HepG2 (cell line): ENCODE measurements around the gene SP6. TPM values are rescaled to one million over a fixed set of nuclear protein-coding genes. Genes with fewer than 3 reads are reported as not detected.
A peak's percentile ranks its signal among the peaks of the same experiment; 100 is the strongest.

ENCODE experiments used
- FOSL2 ChIP-seq: sonication (generic); formaldehyde crosslinking; IDR thresholded peaks from 2 replicates; pipeline ENCODE4 v1.4.0; 2020; ENCODE audit warnings: missing genetic modification reagents
- FOXC1 ChIP-seq: sonication (generic); formaldehyde crosslinking; IDR thresholded peaks from 2 replicates; pipeline ENCODE4 v1.8.0; 2022; ENCODE audit warnings: mild to moderate bottlenecking, missing genetic modification reagents, borderline replicate concordance
- HDAC1 ChIP-seq: sonication (generic); formaldehyde crosslinking; IDR thresholded peaks from 2 replicates; pipeline ENCODE4 v1.5.1; 2020; ENCODE audit warnings: mild to moderate bottlenecking, missing genetic modification reagents
- HDAC2 ChIP-seq: sonication (generic); formaldehyde crosslinking; IDR thresholded peaks from 2 replicates; pipeline ENCODE4 v1.4.0; 2020; ENCODE audit warnings: missing genetic modification reagents
- KAT8 ChIP-seq: IDR thresholded peaks from 2 replicates; pipeline ENCODE4 v1.6.1; 2016; ENCODE audit warnings: missing genetic modification reagents, missing compliant biosample characterization
- KDM6A ChIP-seq: IDR thresholded peaks from 2 replicates; pipeline ENCODE4 v1.6.1; 2016; ENCODE audit warnings: low read depth
- MLXIP ChIP-seq: sonication (generic); formaldehyde crosslinking; IDR thresholded peaks from 2 replicates; pipeline ENCODE4 v1.9.0; 2021; ENCODE audit warnings: missing genetic modification reagents, borderline replicate concordance
- SAFB2 ChIP-seq: sonication (generic); formaldehyde crosslinking; IDR thresholded peaks from 2 replicates; pipeline ENCODE4 v1.5.1; 2020; ENCODE audit warnings: missing genetic modification reagents, low read depth, mild to moderate bottlenecking, borderline replicate concordance
- SRSF1 ChIP-seq: fragments of 200-400 bp; formaldehyde crosslinking; optimal IDR thresholded peaks from 2 replicates; pipeline ENCODE3; 2017; ENCODE audit warnings: mild to moderate bottlenecking, low read depth, low read length, moderate library complexity
- THAP8 ChIP-seq: sonication (generic); formaldehyde crosslinking; IDR thresholded peaks from 2 replicates; pipeline ENCODE4 v1.5.1; 2020; ENCODE audit warnings: missing genetic modification reagents, mild to moderate bottlenecking, borderline replicate concordance
- THRA ChIP-seq: sonication (generic); formaldehyde crosslinking; IDR thresholded peaks from 2 replicates; pipeline ENCODE4 v1.4.0; 2020; ENCODE audit warnings: missing genetic modification reagents, borderline replicate concordance
- TRAFD1 ChIP-seq: sonication (generic); formaldehyde crosslinking; IDR thresholded peaks from 2 replicates; pipeline ENCODE4 v1.5.1; 2020; ENCODE audit warnings: missing genetic modification reagents, mild to moderate bottlenecking, borderline replicate concordance
- ZNF205 ChIP-seq: IDR thresholded peaks from 2 replicates; pipeline ENCODE4 v1.6.1; 2018; ENCODE audit warnings: missing biosample characterization, missing genetic modification reagents
- ZNF326 ChIP-seq: sonication (generic); formaldehyde crosslinking; IDR thresholded peaks from 2 replicates; pipeline ENCODE4 v1.4.0; 2020; ENCODE audit warnings: missing genetic modification reagents, borderline replicate concordance
- ZNF331 ChIP-seq: sonication (generic); formaldehyde crosslinking; IDR thresholded peaks from 2 replicates; pipeline ENCODE4 v1.4.0; 2020; ENCODE audit warnings: missing genetic modification reagents
- ZNF501 ChIP-seq: sonication (generic); formaldehyde crosslinking; IDR thresholded peaks from 2 replicates; pipeline ENCODE4 v1.5.1; 2020; ENCODE audit warnings: mild to moderate bottlenecking, moderate library complexity, missing genetic modification reagents
- ZNF510 ChIP-seq: sonication (generic); formaldehyde crosslinking; IDR thresholded peaks from 2 replicates; pipeline ENCODE4 v1.4.0; 2020; ENCODE audit warnings: low read depth, mild to moderate bottlenecking, missing genetic modification reagents
- ZNF550 ChIP-seq: sonication (generic); formaldehyde crosslinking; IDR thresholded peaks from 2 replicates; pipeline ENCODE4 v1.4.0; 2020; ENCODE audit warnings: mild to moderate bottlenecking, missing genetic modification reagents, borderline replicate concordance
- ZNF780A ChIP-seq: sonication (generic); formaldehyde crosslinking; IDR thresholded peaks from 2 replicates; pipeline ENCODE4 v1.8.0; 2022; ENCODE audit warnings: mild to moderate bottlenecking, missing genetic modification reagents, moderate library complexity
- ZNF878 ChIP-seq: sonication (generic); formaldehyde crosslinking; IDR thresholded peaks from 2 replicates; pipeline ENCODE4 v1.8.1; 2023; ENCODE audit warnings: mild to moderate bottlenecking, missing genetic modification reagents, moderate library complexity
- polyA plus RNA-seq, 8 experiments: library from polyadenylated mRNA; depleted of rRNA in 3 of 8; stranded (reverse) in 7 of 8; unstranded in 1 of 8; fragments of >200 nt; fragmentation: Illumina TruSeq in 4 of 8; extraction: Trizol in 4 of 8; gene quantifications; 2 replicates each; pipeline versions ENCODE4 v1.2.1 to v1.2.3, GENCODE V29; 2011 to 2016; ENCODE audit warnings: low read depth in 4 of 8, missing spikeins in 1 of 8, mixed read lengths in 1 of 8; ENCODE audit not compliant: insufficient read depth in 1 of 8
- total RNA-seq, 5 experiments: library from RNA; depleted of rRNA; stranded (reverse); fragments of >200 nt; fragmentation: Illumina TruSeq; extraction: Trizol; gene quantifications; 2 replicates each; pipeline ENCODE4 v1.2.3, GENCODE V29; 2016; ENCODE audit warnings: low read depth in 1 of 5
- TF ChIP-seq, protein P1 (sequence below): sonication (generic); formaldehyde crosslinking; IDR thresholded peaks from 2 replicates; pipeline ENCODE4 v1.5.0; 2020; ENCODE audit warnings: missing genetic modification reagents

Gene SP6
- total and polyA plus RNA-seq, 2 of the 13 experiments (the other 11 are each of a cell fraction or from before 2014, with no cell fraction given) = 0.07 TPM

- TF ChIP-seq HDAC1 (CRISPR knock-in tag) = peak; percentile 94
- TF ChIP-seq TRAFD1 (CRISPR knock-in tag) = peak; percentile 24; the same call in 1 of the 2 replicates
- TF ChIP-seq KDM6A (CRISPR knock-in tag) = no peak
- no peak for TF ChIP-seq ZNF780A (CRISPR knock-in tag)
- peak; percentile 98 for TF ChIP-seq KAT8
- peak; percentile 83; the same call in 1 of the 2 replicates for TF ChIP-seq SAFB2 (CRISPR knock-in tag)
- peak; percentile 36; the same call in 1 of the 2 replicates for TF ChIP-seq ZNF205
- no peak for TF ChIP-seq THAP8
- no peak for TF ChIP-seq ZNF878 (CRISPR knock-in tag)
- TF ChIP-seq, protein P1, sequence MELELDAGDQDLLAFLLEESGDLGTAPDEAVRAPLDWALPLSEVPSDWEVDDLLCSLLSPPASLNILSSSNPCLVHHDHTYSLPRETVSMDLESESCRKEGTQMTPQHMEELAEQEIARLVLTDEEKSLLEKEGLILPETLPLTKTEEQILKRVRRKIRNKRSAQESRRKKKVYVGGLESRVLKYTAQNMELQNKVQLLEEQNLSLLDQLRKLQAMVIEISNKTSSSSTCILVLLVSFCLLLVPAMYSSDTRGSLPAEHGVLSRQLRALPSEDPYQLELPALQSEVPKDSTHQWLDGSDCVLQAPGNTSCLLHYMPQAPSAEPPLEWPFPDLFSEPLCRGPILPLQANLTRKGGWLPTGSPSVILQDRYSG (CRISPR knock-in tag) = no peak
- no peak for TF ChIP-seq THRA
- 0 out of 2 replicates have a peak, but pooled peaks have one; percentile 64 for TF ChIP-seq FOXC1 (CRISPR knock-in tag)
- no peak for TF ChIP-seq ZNF550
- peak; percentile 61 for TF ChIP-seq SRSF1
- TF ChIP-seq ZNF326 (CRISPR knock-in tag) = no peak
- no peak for TF ChIP-seq MLXIP (CRISPR knock-in tag)
- peak; percentile 70 for TF ChIP-seq FOSL2 (CRISPR knock-in tag)
- peak; percentile 77; the same call in 1 of the 2 replicates for TF ChIP-seq ZNF501 (CRISPR knock-in tag)
- peak; percentile 85 for TF ChIP-seq ZNF331
- peak; percentile 65; the same call in 1 of the 2 replicates for TF ChIP-seq HDAC2 (CRISPR knock-in tag)
- no peak for TF ChIP-seq ZNF510 (CRISPR knock-in tag)
These were observed 29.3 kb downstream of the SP6 start, which contains the start of gene OSBPL7 (continued) for GRCh38 chr17:47821424-47822391.
